Measurements from ENCODE around the gene OGFRL1.
"Not testable (repeated sequence)": the region's sequence is repeated elsewhere in the genome, so short reads cannot be mapped to it uniquely, and the experiment has no call there.

OGFRL1 gene

DNA sequence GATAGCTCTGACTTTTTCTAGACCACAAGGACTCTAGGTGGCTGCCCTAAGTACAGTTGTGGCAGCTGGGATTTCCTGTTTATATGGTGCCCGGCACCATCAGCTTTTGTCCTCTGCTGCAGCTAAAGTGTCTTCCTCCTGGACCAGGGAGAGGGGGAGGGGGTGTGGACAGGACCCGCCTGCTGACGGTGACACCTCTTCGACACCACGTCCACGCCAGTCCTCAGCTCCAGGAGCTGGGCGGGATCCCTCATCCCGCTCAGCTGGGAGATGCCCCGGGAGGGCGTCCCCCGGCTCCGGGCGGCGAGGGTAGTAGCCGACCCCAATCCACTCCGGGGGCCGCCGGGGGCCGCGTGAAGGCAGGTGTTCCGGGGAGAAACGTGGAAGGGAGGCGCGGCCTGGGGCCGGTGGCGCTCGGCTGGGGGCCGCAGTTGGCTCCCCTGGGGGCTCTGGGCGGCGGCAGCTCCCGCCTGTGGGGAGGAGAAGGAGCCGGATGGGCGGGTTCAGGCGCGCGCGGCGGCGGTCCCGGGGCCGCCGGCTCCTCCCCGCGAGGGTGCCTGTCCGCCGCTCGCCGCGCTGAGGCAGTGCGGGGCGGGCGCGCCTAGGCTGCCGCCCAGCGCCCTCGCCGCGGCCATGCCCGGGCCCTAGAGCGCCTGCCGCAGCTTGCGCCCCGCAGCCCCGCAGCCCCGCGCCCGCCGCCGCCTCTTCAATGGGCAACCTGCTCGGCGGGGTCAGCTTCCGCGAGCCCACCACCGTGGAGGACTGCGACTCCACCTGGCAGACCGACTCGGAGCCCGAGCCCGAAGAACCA, at the start of gene OGFRL1:
OGFRL1 (plus strand) TSS at position 584 of the 811 bp plus-strand sequence; CDS start at position 710, 126 bp downstream.
- DNase-seq = peak; percentile 67

DNA sequence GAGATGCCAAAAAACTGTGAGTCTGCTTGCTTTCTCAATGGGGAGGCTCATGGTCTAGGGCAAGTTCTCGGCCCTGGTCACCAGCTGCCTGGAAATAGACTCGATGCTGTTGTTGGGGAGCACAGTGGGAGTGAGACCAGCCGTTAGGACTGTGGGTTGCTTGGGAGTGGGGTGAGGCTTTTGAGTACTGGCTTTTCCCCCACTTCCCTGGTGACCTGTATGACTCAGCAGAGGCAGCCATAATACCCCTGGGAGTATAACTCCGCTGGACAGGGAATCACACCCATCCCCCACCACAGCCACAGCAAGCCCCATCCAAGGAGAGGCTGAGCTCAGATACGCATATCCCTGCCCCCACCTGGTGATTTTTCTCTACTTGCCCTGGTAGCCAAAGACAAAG, 48.9 kb upstream of the OGFRL1 start:
- DNase-seq = no peak

DNA sequence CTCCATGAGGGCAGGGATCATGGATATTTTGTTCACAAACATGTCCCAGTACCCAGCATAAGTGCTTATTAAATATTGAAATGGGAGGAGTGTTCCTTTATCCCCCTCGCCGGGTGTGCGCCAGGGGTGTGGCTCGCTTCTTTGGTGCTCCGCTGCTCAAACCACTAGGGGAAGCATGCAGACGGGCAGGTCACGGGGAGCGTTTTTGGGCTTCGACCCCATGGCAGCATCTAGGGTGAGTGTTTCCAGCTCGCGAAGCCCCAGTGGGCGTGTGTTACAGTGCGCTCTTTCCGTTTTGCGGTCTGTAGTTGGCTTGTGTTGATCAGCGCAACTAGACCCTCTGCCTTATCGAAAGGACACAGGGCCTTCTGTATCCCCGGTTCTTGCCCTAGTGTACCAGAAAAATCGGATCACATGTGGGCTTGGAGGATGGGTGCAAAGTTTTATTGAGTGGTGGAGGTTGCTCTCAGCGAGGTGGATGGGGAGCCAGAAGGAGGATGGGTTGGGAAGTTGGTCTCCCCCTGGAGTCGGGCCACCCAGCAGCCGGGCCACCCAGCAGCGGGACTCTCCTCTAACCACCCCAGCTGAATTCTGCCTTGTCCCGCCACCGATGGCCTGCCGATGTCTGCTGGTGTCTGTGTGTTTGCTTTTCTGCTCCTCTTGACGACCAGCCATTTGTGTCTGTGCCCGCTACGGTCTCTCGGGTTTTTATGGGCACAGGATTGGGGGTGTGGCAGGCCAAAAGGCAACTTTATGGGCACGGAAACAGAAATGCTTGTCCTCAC, 43.2 kb upstream of the OGFRL1 start:
- DNase-seq = no peak

DNA sequence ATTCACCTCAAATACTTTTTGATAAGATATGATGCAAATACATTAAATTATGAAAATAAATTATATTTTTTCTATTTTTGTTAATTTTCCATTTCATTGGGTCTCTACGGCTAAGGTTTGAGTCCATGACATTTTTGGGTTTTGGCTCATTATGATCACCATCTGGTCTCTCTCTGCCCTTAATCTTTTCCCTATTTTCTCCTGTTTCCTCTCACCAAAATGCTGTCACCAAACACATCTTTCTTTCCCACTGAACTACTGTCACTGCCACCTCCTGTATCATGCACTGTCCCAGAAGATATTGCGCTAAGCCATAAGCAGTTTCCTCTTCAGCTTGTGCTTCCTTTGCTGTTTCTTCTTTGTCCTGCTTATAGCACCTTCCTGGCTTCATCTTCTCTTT, 42.0 kb upstream of the OGFRL1 start:
- DNase-seq = no peak

DNA sequence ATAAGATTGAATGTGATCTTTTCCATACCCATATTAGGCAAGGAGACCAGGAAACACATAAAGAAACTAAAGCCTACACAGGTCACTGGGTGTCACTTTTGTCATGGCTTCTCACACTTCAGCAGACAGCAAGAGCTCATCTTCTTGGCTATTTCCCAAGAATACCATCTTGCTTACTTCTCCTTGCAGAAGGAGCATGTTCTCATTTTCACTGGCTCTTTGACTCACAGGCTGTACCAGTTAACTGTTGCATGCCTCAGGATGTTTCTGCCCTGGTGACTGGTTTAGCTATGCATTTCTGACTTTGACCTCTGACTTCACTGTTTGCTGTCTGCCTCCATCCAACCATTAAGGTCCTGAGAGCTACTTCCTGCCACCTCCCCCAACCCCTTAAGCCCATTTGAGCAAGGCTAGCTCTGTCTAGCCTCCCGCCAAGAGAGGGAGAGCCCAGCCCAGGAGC, 40.3 kb upstream of the OGFRL1 start:
- no peak for DNase-seq

DNA sequence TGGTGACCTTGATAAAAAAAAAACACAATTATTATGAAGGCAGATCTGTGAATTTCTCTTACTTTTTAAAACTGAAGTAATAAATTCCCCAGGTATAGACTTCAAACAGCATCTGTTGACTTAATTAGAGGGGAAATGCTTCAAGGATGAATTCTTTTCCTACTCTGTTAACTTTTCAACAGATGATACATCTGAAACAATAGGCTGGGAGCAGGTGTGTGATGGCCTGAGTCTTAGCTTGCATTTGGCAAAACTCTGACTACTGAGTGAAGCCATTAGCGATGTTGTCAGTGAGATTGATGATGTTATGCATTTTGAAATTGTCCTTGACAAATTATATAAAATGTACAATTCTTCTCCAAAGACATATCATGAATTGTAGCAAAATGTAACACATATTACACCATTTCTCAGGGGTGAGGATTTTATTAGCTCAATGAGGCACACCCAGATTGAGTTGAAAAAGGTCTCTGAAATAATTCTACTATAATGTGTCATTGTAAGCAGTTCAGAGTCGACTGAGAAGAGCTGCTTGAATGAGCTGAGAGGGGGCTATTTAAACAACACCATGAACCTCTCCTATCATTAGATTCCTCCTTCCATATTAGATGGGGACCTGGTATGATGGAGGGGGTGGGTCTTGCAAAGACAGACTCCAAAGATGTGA, 39.6 kb upstream of the OGFRL1 start:
- DNase-seq = no peak

DNA sequence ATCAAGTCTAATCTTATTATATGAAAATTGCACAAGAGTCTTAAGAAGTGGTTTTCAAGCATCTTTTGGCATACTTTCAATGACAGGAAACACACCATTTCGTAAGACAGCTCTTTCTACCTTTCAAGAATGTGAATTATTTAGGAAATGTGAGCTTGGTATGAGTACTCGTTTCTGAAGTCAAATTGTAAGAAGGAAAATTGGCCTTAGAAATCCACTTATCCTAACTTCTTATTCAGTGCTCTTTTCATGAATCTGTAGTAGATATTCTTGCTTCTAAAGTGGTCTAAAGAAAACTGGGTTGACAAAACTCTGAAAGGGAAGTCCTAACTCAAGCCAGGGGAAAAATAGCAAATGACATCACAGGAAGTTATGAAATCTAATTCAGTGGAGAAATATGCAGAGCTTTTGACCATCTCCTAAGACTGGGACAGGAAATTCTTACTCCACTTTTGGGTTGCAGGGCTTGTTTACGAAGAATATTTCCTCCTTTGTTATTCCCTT, 38.5 kb upstream of the OGFRL1 start:
- DNase-seq = no peak

DNA sequence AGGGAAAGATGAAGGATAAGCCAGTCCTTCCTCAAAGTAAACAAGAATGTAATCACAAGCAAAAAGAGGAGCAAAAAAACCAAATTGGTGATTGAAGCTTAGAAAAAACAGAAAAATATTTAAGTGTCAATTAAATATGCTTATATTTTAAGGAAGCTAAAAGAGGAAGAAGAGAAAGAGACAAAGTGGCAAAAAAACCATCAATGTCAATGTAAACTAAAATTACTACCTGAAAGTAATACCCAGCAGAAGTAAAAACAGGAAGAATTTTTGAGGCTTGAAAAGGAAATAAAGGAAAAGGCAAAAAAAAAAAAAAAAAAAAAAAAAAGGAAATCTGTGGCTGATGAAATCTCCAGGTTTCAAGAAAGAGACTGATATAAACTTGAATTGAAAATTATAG, 36.2 kb upstream of the OGFRL1 start:
- no peak for DNase-seq

DNA sequence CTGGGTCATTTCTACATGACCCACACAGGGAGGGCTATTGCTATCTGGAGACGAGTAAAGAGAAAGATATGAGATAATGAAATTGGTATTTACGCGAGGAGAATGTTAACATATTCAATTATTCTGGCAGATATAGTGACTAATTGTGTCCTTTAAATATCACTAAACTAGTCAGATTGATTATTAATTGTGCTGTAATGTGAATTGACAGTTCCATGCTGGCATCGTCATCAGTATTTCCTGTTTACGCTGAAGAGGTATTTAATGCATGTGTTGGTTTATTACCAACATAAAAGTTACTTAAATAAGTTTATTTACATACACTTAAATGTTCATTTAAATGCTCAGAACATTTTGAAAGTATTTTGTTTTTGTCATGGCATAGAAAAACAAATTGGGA, 35.7 kb upstream of the OGFRL1 start:
- no peak for DNase-seq

DNA sequence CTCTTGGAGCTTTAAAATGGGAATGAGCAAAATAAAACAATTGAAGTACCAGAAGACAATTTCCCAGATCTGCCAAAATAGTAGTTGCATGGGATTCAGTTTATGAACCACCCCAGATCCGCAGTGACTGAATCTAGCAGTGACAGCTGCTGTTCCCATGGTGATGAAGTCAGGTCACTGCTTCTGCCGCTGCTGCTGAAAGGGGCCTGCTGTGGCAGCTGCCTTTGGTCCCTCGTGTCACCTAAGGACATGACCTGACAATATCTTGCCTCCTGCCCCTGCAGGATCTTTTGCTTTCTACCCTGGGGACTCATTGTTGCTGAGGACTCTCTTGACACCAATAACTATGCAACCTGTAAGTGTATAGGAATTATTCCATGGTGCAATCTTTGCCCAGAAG, 34.3 kb upstream of the OGFRL1 start:
- DNase-seq = no peak

DNA sequence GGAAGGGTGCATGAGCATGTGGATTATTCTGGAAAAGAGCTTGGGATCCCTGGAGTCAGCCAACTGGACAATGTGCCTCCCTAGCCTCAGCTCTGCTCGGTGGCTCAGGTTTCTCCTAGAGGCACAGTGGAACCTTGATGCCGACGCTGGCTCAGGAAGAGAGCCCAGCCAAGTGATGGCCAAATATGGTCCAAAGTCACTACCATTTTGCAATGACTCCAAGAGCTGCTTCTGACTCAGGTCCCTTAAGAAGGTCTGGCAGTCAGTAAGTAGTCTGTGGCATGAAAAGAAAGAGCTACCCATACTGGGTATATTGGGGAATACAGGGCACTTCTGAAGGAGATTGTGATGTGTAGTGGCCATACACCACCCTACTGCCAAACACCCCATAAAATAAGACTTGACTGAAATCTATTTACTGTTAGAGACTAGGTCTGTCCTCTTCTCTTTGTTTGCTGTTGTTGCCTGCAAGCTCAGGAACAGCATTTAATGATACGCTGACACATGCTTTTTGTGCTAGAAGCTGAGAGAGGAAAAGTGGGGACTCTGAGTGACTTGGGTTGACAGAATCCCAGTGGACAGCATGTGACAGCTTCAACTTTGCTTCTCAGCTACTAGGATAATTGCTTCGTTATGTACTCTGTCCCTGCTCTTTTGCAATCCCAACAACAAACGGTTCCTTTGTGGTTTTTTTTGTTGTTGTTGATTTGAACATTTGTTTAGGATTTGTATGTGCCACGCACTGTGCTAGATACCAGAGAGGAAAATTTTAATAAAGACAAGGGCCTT, 30.3 kb upstream of the OGFRL1 start:
- DNase-seq = no peak

DNA sequence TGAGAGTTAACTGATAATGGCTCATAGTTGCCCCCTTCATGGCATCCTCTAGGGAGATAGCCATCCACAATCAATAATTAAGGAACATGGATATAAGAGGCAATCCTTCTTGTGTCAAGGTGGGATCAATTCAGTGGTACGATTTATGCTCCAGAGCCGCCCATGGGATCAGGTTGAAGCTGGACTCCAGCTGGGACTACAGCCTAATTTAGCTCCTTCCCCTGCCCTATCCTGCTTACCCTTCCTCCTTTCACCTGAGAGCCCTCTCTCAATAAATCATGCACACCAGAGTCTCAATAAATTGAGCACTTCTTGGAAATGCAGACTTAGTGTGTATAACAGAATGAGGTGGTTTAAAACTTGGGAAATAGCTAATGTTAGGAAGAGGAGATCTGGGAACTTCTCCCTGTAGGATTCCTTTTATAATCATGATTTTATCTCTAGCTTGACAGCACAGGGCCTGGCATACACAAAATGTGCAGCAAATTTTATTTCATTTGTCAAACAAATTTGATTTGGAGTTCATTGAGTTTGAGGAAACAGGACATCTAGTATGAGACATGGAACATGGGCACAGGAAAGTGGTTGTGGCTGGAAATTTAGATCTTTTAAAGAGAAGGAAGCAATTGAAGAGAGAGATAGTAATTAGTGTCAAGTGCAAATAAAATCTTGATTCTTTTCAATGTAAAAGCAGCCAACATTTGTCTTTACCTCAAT, 28.6 kb upstream of the OGFRL1 start:
- DNase-seq = no peak

DNA sequence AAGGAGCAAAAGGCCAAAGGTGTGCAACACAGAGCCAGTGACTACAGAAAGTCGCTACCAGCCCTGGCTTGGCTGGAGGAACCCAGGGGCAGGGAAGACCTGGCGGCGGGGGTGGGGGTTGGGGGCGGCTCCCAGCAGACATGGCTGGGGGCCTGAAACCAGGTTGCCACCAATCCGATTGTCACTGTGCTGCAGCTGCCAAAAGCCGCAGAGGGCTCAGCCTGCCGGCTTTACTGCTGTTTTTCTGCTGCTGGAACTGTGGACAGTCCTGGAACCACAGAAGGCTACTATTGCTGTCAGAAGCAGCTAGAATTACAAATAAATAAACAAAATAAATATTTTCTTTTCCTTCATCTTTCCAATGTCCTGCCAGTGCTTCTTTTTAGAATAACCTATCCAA, 25.7 kb upstream of the OGFRL1 start:
- no peak for DNase-seq

DNA sequence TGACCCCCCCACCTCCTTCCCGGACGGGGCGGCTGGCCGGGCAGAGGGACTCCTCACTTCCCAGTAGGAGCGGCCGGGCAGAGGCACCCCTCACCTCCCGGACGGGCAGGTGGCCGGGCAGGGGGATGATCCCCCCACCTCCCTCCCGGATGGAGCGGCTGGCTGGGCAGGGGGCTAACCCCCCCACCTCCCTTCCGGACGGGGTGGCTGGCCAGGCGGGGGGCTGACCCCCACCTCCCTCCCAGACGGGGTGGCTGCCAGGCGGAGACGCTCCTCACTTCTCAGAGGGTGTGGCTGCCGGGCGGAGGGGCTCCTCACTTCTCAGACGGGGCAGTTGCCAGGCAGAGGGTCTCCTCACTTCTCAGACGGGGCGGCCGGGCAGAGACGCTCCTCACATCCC, 22.2 kb upstream of the OGFRL1 start:
- not testable (repeated sequence) for DNase-seq

DNA sequence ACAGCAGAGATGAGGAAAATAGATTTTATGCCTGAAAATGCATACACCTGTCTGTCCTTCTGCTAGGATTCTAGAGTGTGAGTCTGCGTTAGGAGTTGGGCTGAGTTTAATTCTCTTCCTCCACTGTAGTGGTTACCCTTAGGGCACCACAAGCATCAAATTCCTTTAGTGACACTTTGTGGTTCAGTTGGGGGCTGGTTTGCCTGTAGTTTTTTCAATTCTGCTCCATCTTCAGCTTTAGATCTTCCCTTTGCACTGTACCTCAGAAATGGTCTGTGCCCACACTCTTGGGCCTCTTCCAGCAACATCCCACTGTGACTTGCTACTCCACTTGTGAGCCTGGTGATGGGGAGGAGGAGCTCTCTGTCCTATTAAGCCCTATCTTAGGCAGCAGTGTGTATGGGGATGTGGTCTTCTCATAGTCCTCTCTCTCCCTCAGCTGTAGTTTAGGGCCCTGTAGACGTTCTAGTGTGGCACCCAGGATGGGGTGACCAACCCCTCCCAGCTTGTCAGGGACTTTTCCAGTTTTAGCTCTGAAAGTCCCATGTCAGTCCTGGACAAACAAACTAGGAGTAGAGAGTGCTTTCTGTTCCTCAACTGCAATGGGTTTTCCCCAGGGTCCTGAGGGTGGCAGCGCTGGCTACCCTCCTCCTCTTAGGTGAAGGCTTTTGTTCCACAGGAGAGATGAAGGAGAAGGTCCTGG, 19.7 kb upstream of the OGFRL1 start:
- no peak for DNase-seq

DNA sequence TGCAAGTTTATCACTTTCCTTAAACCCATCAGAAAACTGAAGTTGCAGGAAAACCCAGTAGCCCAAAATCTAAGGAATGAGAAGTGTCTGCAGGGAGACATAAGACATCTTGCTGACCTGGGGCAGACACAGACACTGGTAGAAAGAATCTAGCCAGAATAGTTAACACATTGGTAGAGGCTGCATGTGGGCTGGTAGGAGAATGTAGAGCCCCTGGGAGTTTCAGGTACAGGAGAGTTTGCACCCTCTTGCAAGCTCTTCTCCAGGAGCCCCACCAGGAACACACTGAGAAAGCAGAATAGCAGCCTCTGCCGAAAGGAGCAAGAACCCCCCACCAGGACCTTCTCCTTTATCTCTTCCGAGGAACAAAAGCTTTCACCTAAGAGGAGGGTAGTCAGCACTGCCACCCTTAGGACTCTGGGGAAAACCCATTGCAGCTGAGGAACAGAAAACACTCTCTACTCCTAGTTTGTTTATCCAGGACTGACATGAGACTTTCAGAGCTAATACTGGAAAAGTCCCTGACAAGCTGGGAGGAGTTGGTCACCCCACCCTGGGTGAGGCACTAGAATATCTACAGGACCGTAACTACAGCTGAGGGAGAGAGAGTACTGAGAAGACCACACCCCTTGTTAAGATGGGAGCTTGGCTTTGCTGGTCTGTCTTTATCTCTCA, 10.5 kb upstream of the OGFRL1 start:
- no peak for DNase-seq

DNA sequence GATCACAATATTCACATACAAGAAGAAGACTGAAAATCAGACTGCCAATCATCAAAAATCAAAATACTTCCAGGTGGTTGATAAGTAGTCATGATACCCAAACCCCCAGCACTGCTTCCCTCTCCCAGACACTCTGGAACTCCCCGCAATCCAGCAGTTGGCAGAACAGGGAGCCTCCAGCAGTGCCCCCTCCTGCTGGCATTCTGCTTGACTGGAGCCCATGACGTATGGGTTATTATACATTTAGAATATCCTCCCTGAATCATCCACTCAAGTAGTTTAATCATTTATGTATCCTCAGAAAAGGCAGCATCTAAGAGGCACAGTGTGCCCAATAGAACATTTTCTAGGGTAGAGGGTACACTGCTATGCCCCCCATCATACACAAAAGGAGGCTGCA, 9.3 kb upstream of the OGFRL1 start:
- DNase-seq = no peak

DNA sequence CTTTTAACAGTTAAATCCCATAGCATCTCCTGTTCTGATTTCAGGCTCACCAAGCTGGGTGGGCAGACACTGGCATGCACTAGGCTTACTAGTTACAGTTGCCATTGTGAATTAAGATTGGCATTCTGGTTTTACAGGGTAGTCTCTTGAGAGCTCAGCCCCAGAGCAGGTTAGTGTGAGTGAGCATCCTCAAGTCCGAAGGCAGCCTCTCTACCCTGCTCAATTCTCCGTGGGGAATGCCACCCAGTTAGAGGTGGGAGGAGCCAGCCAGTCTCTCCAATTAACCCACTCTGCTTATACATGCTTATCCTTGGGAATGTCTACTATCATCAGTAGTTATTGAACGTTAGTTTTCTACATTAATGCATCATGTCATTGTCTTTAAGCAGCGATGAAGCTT, 8.9 kb upstream of the OGFRL1 start:
- DNase-seq = no peak

DNA sequence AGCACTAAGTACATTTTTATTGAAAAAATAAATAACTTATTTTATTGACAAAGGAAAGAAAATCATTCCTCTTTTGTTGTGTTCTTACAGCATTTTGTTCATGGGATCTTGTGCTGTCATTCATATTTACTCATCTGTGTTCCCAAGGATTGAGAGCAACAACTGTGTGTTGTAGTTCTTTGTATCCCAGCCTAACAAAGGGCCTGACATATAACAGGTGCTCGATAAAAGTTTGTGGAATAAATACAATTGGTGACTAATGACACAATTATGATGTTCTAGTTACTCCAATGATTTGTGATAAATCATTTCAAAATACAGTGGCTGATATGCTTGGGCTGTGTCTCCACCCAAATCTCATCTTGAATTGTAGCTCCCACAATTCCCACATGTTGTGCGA, 7.9 kb upstream of the OGFRL1 start:
- DNase-seq = no peak

DNA sequence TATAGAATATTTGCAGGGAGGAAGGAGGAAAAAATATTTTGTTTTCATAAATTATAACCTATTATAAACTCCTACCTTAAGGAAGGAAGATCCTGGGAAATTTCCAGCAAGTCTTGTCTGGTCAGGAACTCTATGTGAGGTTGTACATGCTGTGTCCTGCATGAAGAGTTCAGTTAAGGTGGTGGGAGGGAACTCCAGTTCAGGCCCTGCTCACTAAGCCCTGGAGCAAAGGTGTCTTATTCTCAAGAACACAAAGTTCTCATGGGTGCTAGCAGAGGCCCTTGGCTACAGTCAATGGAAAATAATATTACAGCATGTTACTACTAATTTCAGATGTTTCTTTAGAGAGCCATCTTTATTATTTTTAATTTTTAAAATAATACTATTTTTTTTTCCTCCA, 3.8 kb upstream of the OGFRL1 start:
- no peak for DNase-seq

DNA sequence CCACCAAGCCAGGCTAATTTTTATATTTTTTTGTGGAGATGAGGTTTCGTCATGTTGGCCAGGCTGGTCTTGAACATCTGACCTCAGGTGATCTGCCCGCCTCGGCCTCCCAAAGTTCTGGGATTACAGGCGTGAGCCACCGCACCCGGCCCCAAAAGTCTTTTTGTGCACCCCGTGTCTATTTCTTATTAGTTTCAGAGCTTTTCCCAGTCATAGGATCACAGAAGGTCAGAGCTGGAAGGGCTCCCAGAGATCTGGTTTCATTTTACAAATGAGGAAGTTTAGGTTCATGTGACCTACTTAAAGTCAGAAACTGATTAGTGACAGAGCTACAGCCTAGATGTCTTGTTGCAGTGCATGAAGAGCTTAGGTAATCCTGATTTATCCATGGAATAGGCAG, 1.6 kb upstream of the OGFRL1 start:
- no peak for DNase-seq

Measured in activated CD4-positive, CD25-positive, alpha-beta regulatory T cell treated with anti-CD3 and anti-CD28 coated beads, Interleukin-2, amount 50 U/mL, for 72 hours (primary cell).